Naive thymus-derived CD4-positive, alpha-beta T cell (primary cell): Measurements from ENCODE around the gene GARIN5B. TPM values are rescaled to one million over a fixed set of nuclear protein-coding genes. Genes with fewer than 3 reads are reported as not detected.

Source experiments
- ATAC-seq: fragments of 150-1000 bp; cut with Tn5 transposase; 2 replicates; pipeline ENCODE4 v1.10.0; 2021; ENCODE audit warnings: mild to moderate bottlenecking, moderate library complexity
- CTCF ChIA-PET: fragments of 350-600 bp; sonication (Branson Sonifier 250); formaldehyde crosslinking; loops from one replicate; lab custom pipeline; 2021; ENCODE audit warnings: antibody characterized with exemption; lab: Charles Lee
- POLR2A ChIA-PET: fragments of 350-600 bp; sonication (Branson Sonifier 250); formaldehyde crosslinking; loops from one replicate; lab custom pipeline; 2021; ENCODE audit warnings: antibody characterized with exemption, inconsistent platforms; lab: Charles Lee
- DNase-seq, 9 donors: peaks; one replicate each; pipeline versions ENCODE4 v3.0.0 to v3.0.0-alpha.2; 2020 to 2022; ENCODE audit warnings: mixed read lengths in 1 of 9
- H3K27ac ChIP-seq: one replicate; pipeline ENCODE4 v1.7.0; 2013; ENCODE audit warnings: mild to moderate bottlenecking, low read depth, low read length, moderate library complexity
- H3K27me3 ChIP-seq, 2 donors: one replicate each; pipeline ENCODE4 v1.7.0; 2013; ENCODE audit warnings: low read length in 2 of 2, mild to moderate bottlenecking in 2 of 2, moderate library complexity in 2 of 2; ENCODE audit not compliant: control insufficient read depth in 2 of 2, insufficient read depth in 2 of 2
- H3K36me3 ChIP-seq, 3 experiments: 1 replicate in 2 of 3; 2 replicates in 1 of 3; pipeline ENCODE4 v1.7.0; 2013; ENCODE audit warnings: low read length in 3 of 3, mild to moderate bottlenecking in 3 of 3, moderate library complexity in 1 of 3; ENCODE audit not compliant: insufficient read depth in 3 of 3, control insufficient read depth in 2 of 3
- H3K4me1 ChIP-seq, 2 donors: one replicate each; pipeline ENCODE4 v1.7.0; 2013; ENCODE audit warnings: low read length in 2 of 2, mild to moderate bottlenecking in 2 of 2, moderate library complexity in 1 of 2; ENCODE audit not compliant: control insufficient read depth in 2 of 2, insufficient read depth in 2 of 2
- H3K4me3 ChIP-seq: 2 replicates; pipeline ENCODE4 v1.7.0; 2013; ENCODE audit warnings: mild to moderate bottlenecking, low read length
- H3K9me3 ChIP-seq, 3 experiments: 1 replicate in 2 of 3; 2 replicates in 1 of 3; pipeline ENCODE4 v1.7.0; 2013; ENCODE audit warnings: low read length in 3 of 3; ENCODE audit not compliant: control insufficient read depth in 2 of 3
- H3K27ac Mint-ChIP-seq, 9 donors: one replicate each; pipeline ENCODE4 v1.8.0; 2020 to 2022; ENCODE audit warnings: mixed read lengths in 9 of 9, mild to moderate bottlenecking in 8 of 9, moderate library complexity in 5 of 9, inconsistent platforms in 2 of 9
- H3K27me3 Mint-ChIP-seq, 5 donors: one replicate each; pipeline ENCODE4 v1.8.0; 2021 to 2022; ENCODE audit warnings: mixed read lengths in 5 of 5, mild to moderate bottlenecking in 1 of 5
- H3K36me3 Mint-ChIP-seq, 5 donors: one replicate each; pipeline ENCODE4 v1.8.0; 2020 to 2022; ENCODE audit warnings: mixed read lengths in 5 of 5, mild to moderate bottlenecking in 3 of 5, inconsistent platforms in 1 of 5
- H3K4me1 Mint-ChIP-seq, 7 donors: one replicate each; pipeline ENCODE4 v1.8.0; 2020 to 2022; ENCODE audit warnings: mixed read lengths in 7 of 7, mild to moderate bottlenecking in 3 of 7, inconsistent platforms in 1 of 7
- H3K4me3 Mint-ChIP-seq, 10 donors: one replicate each; pipeline ENCODE4 v1.8.0; 2020 to 2022; ENCODE audit warnings: mild to moderate bottlenecking in 10 of 10, mixed read lengths in 10 of 10, moderate library complexity in 6 of 10, inconsistent platforms in 2 of 10
- H3K9me3 Mint-ChIP-seq, 11 donors: one replicate each; pipeline ENCODE4 v1.8.0; 2020 to 2022; ENCODE audit warnings: mixed read lengths in 11 of 11, mild to moderate bottlenecking in 4 of 11, inconsistent platforms in 1 of 11, moderate library complexity in 1 of 11
- intact Hi-C, 2 donors: fragments of 100-400 bp; cut with micrococcal nuclease; formaldehyde crosslinking; loops; one replicate each; pipeline ENCODE4 v1.15.1; 2023
- polyA plus RNA-seq, 2 donors: library from polyadenylated mRNA; unstranded; fragments of 300-500 nt; fragmentation: Illumina TruSeq; gene quantifications; one replicate each; pipeline ENCODE4 v1.2.3, GENCODE V29; 2021
- total RNA-seq, 6 experiments: library from RNA in 5 of 6; stranded (reverse) in 5 of 6; gene quantifications; 1 replicate in 5 of 6; 2 replicates in 1 of 6; pipeline ENCODE4 v1.2.3 and lab custom pipeline; 2021 to 2026

Gene GARIN5B
- total and polyA plus RNA-seq, 7 experiments from 2014 or later: not detected

DNA sequence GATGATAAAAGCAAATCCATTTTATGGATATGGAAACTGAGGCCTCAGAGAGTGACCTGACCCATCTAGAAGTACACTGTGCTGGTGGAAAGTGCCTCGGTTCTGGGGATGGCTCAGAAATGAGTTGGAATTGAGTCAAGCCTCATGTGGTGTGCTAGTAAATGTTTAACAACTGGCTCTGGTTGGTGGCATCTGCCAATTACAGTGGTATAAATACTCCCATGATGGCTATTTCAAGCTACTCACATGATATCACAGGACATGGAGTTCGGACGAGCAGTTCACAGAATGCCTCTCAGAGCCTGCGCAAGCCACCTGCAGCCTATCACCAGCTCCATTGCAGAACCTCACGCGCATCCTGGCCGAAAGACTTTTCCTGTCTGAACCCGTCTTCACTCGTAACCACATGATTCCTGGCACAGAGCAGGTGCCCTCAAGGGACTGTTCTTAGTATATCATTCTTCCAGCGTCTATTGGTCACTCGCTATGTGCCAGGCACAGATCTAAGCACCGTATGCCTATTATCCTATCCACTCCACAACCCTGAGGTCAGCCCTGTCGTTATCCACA is 47.0 kb downstream of the GARIN5B start:
- ChIA-PET CTCF (no interaction called here), POLR2A (no interaction called here)
- no peak overlapping the region for H3K4me3 Mint-ChIP-seq
- H3K9me3 Mint-ChIP-seq: no peaks in the 10 kb centered on the region
- Histone ChIP-seq H3K36me3 (no peaks in the 10 kb centered on the region), H3K4me3 (no peak overlapping the region), H3K27me3 (no peaks in the 10 kb centered on the region), H3K4me1 (no peaks in the 10 kb centered on the region), H3K27ac (no peak overlapping the region), H3K9me3 (no peaks in the 10 kb centered on the region)
- H3K4me1 Mint-ChIP-seq: peaks cover 0 to 2% (median 0%) of the 10 kb centered on the region in 7 donors
- DNase-seq: no peak
- no peaks in the 10 kb centered on the region for H3K27me3 Mint-ChIP-seq
- H3K36me3 Mint-ChIP-seq: no peaks in the 10 kb centered on the region
- no peak overlapping the region for H3K27ac Mint-ChIP-seq
- intact Hi-C loops: no loop called here
- ATAC-seq: no peak

- ATAC-seq: no peak
- Mint-ChIP-seq H3K27ac (no peak overlapping the region), H3K36me3 (no peaks in the 10 kb centered on the region)
These were observed 48.7 kb downstream of the GARIN5B start for GRCh38 chr19:55314396-55314795.

GRCh38 chr19:55312621-55313512 is 50.2 kb downstream of the GARIN5B start:
- ChIA-PET CTCF (interaction anchor here (1.3 kb wide), 1 partner anchor 11 kb away, joined by 8 read pairs; no protein-coding TSS in a partner anchor), POLR2A (no interaction called here)
- no peaks in the 10 kb centered on the region for H3K4me1 ChIP-seq
- H3K9me3 Mint-ChIP-seq: no peaks in the 10 kb centered on the region
- intact Hi-C loops: no loop called here
- H3K27me3 Mint-ChIP-seq: no peaks in the 10 kb centered on the region
- H3K9me3 ChIP-seq: no peaks in the 10 kb centered on the region
- no peaks in the 10 kb centered on the region for H3K27me3 ChIP-seq
- DNase-seq (no peak), ATAC-seq (no peak)
- no peaks in the 10 kb centered on the region for H3K36me3 ChIP-seq
- peak overlapping the region in 1 of 9 donors; percentile 63 for H3K27ac Mint-ChIP-seq
- peaks cover 0 to 2% (median 0%) of the 10 kb centered on the region in 7 donors for H3K4me1 Mint-ChIP-seq
- no peak overlapping the region for H3K27ac ChIP-seq
- H3K36me3 Mint-ChIP-seq: no peaks in the 10 kb centered on the region
- no peak overlapping the region for H3K4me3 Mint-ChIP-seq
- no peak overlapping the region for H3K4me3 ChIP-seq

More at GRCh38 chr19:55314396-55314795, 48.7 kb downstream of the GARIN5B start:
- no peak overlapping the region for H3K27ac ChIP-seq
- intact Hi-C loops: no loop called here
- no peaks in the 10 kb centered on the region for H3K36me3 ChIP-seq
- no peaks in the 10 kb centered on the region for H3K27me3 Mint-ChIP-seq
- no peaks in the 10 kb centered on the region for H3K4me1 ChIP-seq
- no peaks in the 10 kb centered on the region for H3K9me3 ChIP-seq
- no peaks in the 10 kb centered on the region for H3K9me3 Mint-ChIP-seq
- no peak overlapping the region for H3K4me3 ChIP-seq
- peaks cover 0 to 2% (median 0%) of the 10 kb centered on the region in 7 donors for H3K4me1 Mint-ChIP-seq
- POLR2A ChIA-PET: no interaction called here
- CTCF ChIA-PET: no interaction called here
- no peak for DNase-seq
- H3K27me3 ChIP-seq: no peaks in the 10 kb centered on the region
- no peak overlapping the region for H3K4me3 Mint-ChIP-seq

- Mint-ChIP-seq H3K4me1 (peaks cover 0 to 2% (median 0%) of the 10 kb centered on the region in 7 donors), H3K9me3 (no peaks in the 10 kb centered on the region), H3K36me3 (no peaks in the 10 kb centered on the region), H3K4me3 (no peak overlapping the region), H3K27me3 (no peaks in the 10 kb centered on the region), H3K27ac (no peak overlapping the region)
- intact Hi-C loops: no loop called here
- CTCF ChIA-PET: no interaction called here
- DNase-seq (no peak), ATAC-seq (no peak)
- Histone ChIP-seq H3K9me3 (no peaks in the 10 kb centered on the region), H3K36me3 (no peaks in the 10 kb centered on the region), H3K27ac (no peak overlapping the region), H3K27me3 (no peaks in the 10 kb centered on the region), H3K4me3 (no peak overlapping the region), H3K4me1 (no peaks in the 10 kb centered on the region)
- POLR2A ChIA-PET: no interaction called here
These were observed 51.3 kb downstream of the GARIN5B start for GRCh38 chr19:55311797-55312196.

DNA sequence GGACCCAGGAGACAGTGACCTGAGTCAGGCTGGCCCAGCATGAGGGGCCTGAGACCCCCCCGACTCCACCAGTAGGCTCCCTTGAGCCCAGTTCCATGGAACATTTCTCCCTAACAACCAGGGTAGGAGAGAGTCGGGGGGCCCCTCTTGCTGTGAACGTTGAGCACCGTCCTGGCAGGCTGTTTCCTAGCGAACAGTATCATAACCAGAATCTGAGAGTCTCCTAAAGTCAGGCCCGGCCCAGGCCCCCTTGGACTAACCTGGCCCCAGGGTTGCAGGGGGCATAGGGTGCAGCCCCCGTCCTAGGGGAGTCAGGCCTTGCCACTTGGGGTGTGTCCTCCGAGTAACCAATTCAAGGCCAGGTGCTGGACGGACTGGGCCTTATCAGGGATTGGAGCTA is 51.7 kb downstream of the GARIN5B start:
- Mint-ChIP-seq H3K4me3 (no peak overlapping the region), H3K9me3 (no peaks in the 10 kb centered on the region), H3K27ac (no peak overlapping the region), H3K4me1 (peaks cover 0 to 2% (median 0%) of the 10 kb centered on the region in 7 donors), H3K36me3 (no peaks in the 10 kb centered on the region), H3K27me3 (no peaks in the 10 kb centered on the region)
- Histone ChIP-seq H3K4me3 (no peak overlapping the region), H3K4me1 (no peaks in the 10 kb centered on the region), H3K36me3 (no peaks in the 10 kb centered on the region), H3K9me3 (no peaks in the 10 kb centered on the region), H3K27me3 (no peaks in the 10 kb centered on the region), H3K27ac (no peak overlapping the region)
- POLR2A ChIA-PET: no interaction called here
- ATAC-seq: no peak
- DNase-seq: no peak
- intact Hi-C loops: no loop called here
- CTCF ChIA-PET: no interaction called here

DNA sequence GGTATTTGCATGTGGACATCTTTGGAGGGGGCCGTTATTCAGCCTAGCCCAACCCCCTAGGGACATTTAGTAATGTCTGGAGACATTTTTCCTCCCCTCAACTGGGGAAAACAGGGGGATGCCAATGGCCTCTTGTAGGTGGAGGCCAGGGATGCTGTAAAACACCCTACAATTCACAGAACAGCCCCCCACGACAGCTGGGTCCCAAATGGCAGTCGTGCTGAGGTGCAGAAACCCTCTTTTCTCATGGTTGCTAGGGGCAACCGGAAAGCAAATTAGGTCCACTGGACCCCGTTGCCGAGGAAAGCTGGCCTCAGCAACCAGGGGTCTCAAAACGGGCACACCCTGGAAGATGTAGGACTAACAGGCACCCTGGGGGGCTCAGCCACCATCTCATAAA is 52.6 kb downstream of the GARIN5B start:
- no peak overlapping the region for H3K4me3 Mint-ChIP-seq
- Histone ChIP-seq H3K27ac (no peak overlapping the region), H3K36me3 (no peaks in the 10 kb centered on the region), H3K27me3 (no peaks in the 10 kb centered on the region), H3K9me3 (no peaks in the 10 kb centered on the region), H3K4me1 (no peaks in the 10 kb centered on the region), H3K4me3 (no peak overlapping the region)
- POLR2A ChIA-PET: no interaction called here
- H3K9me3 Mint-ChIP-seq: no peaks in the 10 kb centered on the region
- CTCF ChIA-PET: no interaction called here
- no peak for ATAC-seq
- peaks cover 0 to 4% (median 2%) of the 10 kb centered on the region in 7 donors for H3K4me1 Mint-ChIP-seq
- H3K36me3 Mint-ChIP-seq: peaks cover 0 to under 1% (median 0%) of the 10 kb centered on the region in 5 donors
- intact Hi-C loops: no loop called here
- H3K27ac Mint-ChIP-seq: no peak overlapping the region
- no peak for DNase-seq
- no peaks in the 10 kb centered on the region for H3K27me3 Mint-ChIP-seq
